Mesenteric fat pad (tissue), 1 donor: ENCODE data around the gene HYDIN. TPM values are rescaled to one million over a fixed set of nuclear protein-coding genes. Genes with fewer than 3 reads are reported as not detected.
"Not testable (repeated sequence)": the region's sequence is repeated elsewhere in the genome, so short reads cannot be mapped to it uniquely, and the experiment has no call there.

Source experiments
- DNase-seq: peaks from one replicate; pipeline ENCODE4 v3.0.0-alpha.2; 2020; ENCODE audit warnings: low spot score
- total RNA-seq: library from RNA; stranded (reverse); fragmentation: NEBNext Ultra II Directional; extraction: Animal tissue kit (Norgen Biotek cat#: 25700); gene quantifications from one replicate; pipeline ENCODE4 v1.2.1, GENCODE V29; 2021
- donor health status: DM: yes; HTN: yes; CAD: no.

The HYDIN gene
- total RNA-seq, 1 donor from 2014 or later = 0.55 TPM

- DNase-seq = not testable (repeated sequence)
Measured at GRCh38 chr16:71143246-71143645, 87.3 kb downstream of the HYDIN start.

GRCh38 chr16:71110565-71110964, 120.0 kb downstream of the HYDIN start:
- DNase-seq = not testable (repeated sequence)

GRCh38 chr16:71109656-71110208, 120.8 kb downstream of the HYDIN start:
- DNase-seq = not testable (repeated sequence)

- not testable (repeated sequence) for DNase-seq
Measured at GRCh38 chr16:71105881-71106280, 124.6 kb downstream of the HYDIN start.

- not testable (repeated sequence) for DNase-seq
Measured at GRCh38 chr16:71083573-71083972, 146.9 kb downstream of the HYDIN start.

- DNase-seq = not testable (repeated sequence)
Measured at GRCh38 chr16:71080777-71081176, 149.7 kb downstream of the HYDIN start.

- DNase-seq = not testable (repeated sequence)
Measured at GRCh38 chr16:71080262-71080661, 150.3 kb downstream of the HYDIN start.

GRCh38 chr16:71070651-71071050, 159.9 kb downstream of the HYDIN start:
- DNase-seq = not testable (repeated sequence)

GRCh38 chr16:71069842-71070241, 160.7 kb downstream of the HYDIN start:
- not testable (repeated sequence) for DNase-seq

- not testable (repeated sequence) for DNase-seq
Measured at GRCh38 chr16:71053897-71054609, 176.5 kb downstream of the HYDIN start.

GRCh38 chr16:71050307-71050706, 180.2 kb downstream of the HYDIN start:
- DNase-seq = not testable (repeated sequence)

GRCh38 chr16:71039368-71040111, 191.0 kb downstream of the HYDIN start:
- DNase-seq = not testable (repeated sequence)

- not testable (repeated sequence) for DNase-seq
Measured at GRCh38 chr16:71038421-71038820, 192.1 kb downstream of the HYDIN start.

- not testable (repeated sequence) for DNase-seq
Measured at GRCh38 chr16:71037987-71038386, 192.5 kb downstream of the HYDIN start.

GRCh38 chr16:71028032-71028727, 202.3 kb downstream of the HYDIN start:
- DNase-seq = not testable (repeated sequence)

- not testable (repeated sequence) for DNase-seq
Measured at GRCh38 chr16:71027511-71027910, 203.0 kb downstream of the HYDIN start.

- not testable (repeated sequence) for DNase-seq
Measured at GRCh38 chr16:71023851-71024439, 206.6 kb downstream of the HYDIN start.

- not testable (repeated sequence) for DNase-seq
Measured at GRCh38 chr16:71021961-71022537, 208.5 kb downstream of the HYDIN start.

- DNase-seq = not testable (repeated sequence)
Measured at GRCh38 chr16:71019067-71019682, 211.3 kb downstream of the HYDIN start.

- DNase-seq = not testable (repeated sequence)
Measured at GRCh38 chr16:71015419-71015818, 215.1 kb downstream of the HYDIN start.
